GM12801 (cell line): ENCODE measurements around the gene CBX5.

Experiments used
- TF ChIP-seq, protein P1 (sequence below): IDR thresholded peaks from one replicate; pipeline ENCODE4 v1.5.1; 2011; ENCODE audit warnings: control low read depth; ENCODE audit not compliant: insufficient read length; ENCODE audit errors: extremely low read depth

The CBX5 gene

DNA sequence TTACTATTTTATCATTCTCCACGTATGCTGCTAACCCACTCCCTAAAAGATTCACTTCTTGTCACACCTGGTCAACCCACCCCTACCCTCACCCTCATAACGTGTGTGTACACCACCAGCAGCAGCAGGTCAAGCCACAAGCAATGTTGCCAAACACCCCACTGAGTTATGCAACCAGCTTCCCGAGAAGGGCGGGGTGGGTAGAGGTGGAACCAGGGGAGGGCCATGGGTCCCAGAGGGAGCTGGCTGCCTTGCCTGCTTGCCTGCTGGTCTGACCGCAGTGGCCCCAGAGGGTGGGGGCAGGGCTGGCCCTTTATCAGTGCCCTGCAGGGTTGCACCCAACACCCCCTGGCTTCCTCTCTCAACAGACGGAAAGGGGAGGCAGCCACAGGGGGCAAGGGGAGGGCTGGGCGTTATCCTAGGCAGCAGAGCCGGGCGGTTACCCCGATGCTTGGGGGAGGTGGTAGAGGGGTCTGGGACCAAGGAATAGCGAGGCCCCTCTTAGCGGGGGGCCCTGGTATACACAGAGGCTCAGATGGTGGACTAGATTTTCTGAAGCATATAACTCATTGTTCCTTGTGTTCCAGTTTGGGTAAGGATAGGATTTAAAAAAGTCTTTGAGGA is 24.4 kb upstream of the CBX5 start:
- TF ChIP-seq, protein P1, sequence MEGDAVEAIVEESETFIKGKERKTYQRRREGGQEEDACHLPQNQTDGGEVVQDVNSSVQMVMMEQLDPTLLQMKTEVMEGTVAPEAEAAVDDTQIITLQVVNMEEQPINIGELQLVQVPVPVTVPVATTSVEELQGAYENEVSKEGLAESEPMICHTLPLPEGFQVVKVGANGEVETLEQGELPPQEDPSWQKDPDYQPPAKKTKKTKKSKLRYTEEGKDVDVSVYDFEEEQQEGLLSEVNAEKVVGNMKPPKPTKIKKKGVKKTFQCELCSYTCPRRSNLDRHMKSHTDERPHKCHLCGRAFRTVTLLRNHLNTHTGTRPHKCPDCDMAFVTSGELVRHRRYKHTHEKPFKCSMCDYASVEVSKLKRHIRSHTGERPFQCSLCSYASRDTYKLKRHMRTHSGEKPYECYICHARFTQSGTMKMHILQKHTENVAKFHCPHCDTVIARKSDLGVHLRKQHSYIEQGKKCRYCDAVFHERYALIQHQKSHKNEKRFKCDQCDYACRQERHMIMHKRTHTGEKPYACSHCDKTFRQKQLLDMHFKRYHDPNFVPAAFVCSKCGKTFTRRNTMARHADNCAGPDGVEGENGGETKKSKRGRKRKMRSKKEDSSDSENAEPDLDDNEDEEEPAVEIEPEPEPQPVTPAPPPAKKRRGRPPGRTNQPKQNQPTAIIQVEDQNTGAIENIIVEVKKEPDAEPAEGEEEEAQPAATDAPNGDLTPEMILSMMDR, result no peak

DNA sequence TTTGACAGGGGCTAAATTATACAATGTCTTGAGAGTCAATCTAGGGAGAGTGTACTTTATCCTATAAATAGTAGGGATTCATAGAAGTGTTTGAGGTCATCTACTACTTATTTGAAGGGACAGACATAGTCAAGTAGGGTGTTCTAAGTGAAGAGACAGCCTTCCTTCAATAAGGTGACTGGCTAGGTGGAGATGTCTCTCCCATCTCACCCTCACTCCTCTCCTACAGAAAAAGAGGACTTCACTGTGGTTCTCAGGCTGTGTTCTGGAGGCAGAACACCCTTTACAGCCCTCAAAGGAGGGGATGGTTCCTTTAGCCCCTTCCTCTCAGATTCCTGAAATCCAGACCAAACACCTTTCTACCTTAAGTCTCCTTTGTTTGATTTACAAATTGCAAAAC is 23.7 kb upstream of the CBX5 start:
- TF ChIP-seq, protein P1, result no peak

DNA sequence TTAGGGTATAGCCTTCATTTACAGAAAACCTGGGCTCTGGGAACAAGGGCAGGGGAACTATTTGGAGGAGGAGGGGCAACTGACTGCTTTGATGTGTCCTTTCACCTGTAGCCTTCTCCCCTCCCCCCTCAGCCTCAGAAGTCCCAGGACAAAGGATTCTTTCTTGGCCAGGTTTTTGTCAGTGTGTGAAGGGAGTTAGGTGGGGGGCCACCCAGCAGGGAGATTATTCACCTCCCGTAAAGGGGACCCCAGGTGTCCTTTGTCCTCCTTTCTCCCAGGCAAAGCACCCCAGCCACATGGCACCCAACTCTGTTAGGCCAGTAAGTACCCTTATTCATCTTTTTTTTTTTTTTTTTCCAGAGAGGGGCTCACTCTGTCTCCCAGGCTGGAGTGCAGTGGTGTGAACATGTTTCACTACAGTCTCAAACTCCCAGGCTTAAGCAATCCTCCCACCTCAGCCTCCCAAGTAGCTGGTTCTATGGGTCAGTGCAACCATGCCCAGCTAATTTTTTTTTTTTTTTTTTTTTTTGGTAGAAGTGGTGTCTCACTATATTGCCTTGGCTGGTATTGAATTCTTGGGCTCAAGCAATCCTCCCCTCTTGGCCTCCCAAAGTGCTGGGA is 21.6 kb upstream of the CBX5 start:
- TF ChIP-seq, protein P1, result no peak

DNA sequence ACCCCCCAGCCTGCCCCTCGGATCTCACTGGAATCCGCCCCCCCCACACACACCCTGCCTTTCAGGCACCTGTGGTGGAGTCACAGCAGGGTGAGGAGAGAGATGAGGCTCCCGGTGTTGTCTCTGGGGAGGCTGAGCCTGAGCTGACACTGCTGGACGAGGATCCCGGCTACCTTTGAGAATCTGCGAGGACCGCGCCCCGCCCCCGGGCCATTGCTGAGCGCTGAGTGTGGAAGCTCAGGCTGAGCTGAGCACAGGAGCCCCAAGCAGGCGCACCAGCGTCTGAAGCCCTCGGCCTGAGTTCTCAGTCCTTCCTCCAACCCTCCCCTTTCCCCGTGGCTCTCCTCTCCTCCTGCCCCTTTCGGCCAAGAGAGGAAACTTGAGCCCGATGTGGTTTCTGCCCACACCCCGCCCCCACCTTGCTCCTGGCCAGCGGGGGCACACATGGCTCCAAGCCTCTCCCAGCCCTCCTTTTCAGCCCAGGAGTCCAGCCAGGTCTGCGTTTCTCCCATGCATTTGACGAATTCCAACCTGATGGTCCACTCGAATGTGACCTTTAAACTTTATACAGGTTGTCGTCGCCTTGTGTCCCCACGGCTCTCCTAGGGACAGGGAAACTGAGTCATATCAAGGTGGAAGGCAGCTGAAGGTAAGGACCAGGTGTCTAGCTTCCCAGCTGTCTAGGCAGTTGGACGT is 21.0 kb upstream of the CBX5 start, which contains the start of gene NFE2:
Gene NFE2 (minus strand): TSS at position 284 of the 696 bp plus-strand sequence. CDS start 5,767 bp downstream, outside the sequence.
- TF ChIP-seq, protein P1, result no peak

DNA sequence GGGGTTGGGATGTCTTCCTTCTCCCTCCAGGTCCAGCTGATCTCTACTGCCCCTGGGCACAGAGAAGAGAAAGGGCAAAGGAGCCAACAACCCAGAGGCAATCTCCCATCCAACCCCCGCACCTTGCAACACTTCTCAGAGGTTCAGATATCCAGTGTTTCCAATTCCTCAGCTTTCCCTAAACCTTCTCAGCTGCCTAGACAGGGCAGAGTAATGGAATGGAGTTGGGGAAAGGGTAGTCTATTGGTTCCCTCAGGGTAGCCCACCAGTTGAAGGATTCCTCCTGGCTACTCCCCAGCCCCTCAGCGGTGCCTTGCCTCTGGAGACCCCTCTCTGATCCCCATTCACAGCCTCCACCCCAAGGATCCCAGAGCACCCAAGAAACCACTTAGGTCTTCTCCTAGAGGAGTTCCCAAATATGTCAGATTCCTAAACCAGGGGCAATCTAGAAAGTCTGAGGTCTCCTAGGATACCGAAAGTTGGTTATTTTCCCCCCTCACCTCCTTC is 20.4 kb upstream of the CBX5 start:
- TF ChIP-seq, protein P1, result no peak

DNA sequence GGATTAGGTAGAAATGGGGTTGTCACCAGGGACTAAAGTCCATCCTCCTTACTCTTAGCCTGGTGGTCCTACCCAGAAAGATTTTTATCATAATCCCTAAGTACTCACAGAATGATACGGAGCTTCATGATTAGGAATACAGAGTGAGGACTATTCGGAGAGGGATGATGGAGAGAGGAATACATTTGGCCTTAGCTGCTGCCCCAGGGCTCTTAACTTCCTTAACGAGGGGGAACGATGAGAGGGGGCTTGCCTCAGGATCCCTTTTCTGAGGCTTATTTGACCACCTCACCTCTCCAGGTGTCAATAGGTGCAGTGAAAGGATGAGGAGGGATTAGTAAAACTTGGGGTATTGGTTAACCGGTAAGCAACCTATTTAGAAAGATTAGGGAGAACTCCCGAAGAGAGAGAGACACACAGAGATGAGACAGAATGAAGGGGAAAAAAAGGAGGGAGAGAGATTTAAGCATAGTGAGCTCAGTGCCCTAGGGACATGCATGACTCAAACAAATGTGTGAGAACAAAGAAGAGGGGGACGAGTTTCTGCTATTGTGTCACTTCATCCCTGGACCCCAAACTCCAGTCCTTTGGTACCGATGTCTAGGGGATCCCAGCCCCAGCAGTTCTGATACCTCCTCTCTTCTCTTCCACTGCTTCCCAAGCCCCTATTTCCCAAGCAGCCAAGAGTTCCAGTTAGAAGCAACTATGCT is 19.7 kb upstream of the CBX5 start:
- TF ChIP-seq, protein P1, result no peak

DNA sequence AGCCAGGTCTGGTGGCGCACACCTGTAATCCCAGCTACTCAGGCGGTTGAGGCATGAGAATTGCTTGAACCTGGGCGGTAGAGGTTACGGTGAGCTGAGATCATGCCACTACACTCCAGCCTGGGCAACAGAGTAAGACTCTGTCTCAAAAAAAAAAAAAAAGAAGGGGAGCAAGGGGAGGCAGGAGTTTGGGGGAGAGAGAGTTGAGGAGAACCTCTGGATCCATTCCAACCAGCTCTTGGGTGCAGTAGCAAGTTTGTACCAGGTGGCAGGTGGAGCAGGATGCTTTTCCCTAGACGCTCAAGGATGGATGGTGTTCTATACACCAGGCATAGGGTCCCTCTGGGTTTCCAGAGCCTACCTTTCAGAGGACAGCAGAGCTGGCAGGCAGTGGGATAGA is 19.0 kb upstream of the CBX5 start:
- TF ChIP-seq, protein P1, result no peak
